ENCODE data around the gene SHH. TPM values are rescaled to one million over a fixed set of nuclear protein-coding genes. Genes with fewer than 3 reads are reported as not detected.

Gene SHH
- polyA plus RNA-seq, 1 donor from 2014 or later = 1.5 TPM

DNA sequence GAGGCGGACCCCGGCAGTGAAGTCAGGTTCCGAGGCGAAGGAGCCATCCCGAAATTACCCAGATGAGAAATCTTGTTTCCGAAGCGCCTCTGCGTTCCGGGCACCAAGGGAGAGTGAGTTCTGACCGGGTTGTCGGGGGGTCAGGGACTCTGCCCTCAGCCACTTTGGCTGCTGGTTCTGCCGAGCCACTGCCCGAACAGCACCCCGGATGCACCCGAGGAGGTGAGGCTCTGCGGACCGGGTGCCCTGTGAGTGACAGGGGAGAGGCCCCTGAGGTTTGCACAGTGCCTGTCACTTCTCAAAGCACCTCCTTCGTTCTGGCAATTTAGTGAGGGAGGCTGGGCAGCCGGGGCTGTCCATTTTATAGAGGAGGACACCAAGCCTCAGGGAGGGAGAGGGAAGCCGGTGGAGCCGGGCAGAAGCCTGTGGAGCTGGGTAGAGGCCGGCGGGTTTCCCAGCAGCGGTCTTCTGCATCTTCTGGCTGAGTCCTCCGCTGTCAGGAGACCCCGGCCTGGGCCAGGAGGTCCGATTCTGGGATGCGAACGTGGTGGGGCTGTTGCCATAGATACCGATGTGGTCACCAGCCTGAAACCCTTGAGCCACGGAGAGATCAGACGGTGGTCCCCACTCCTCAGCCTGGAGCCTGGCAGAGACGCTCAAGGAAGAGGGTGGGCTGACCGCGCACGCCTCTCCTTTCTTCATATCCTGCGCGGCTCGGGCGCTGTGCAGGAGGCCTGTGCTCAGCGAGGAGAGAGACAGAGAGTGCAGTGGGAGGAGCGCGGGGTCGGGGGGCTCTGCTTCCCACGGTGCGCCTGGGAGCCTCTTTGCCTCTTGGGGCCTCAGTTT is 18.9 kb upstream of the SHH start:
- Histone ChIP-seq H3K4me3 (ENCODE audit: low read length) (no peak overlapping the region), H3K27me3 (ENCODE audit: insufficient read depth, low read depth, low read length) (peaks cover 2% of the 10 kb centered on the region), H4K20me1 (ENCODE audit: insufficient read depth) (no peaks in the 10 kb centered on the region), H3K9ac (ENCODE audit: low read length) (no peak overlapping the region), H3K9me3 (ENCODE audit: low read length) (no peaks in the 10 kb centered on the region), H2AFZ (ENCODE audit: low read depth, low read length) (no peak overlapping the region), H3F3A (ENCODE audit: insufficient read depth, low read length, poor library complexity, severe bottlenecking) (no peaks in the 10 kb centered on the region), H3K9me2 (ENCODE audit: insufficient read depth, low read length) (no peaks in the 10 kb centered on the region), H3K27ac (ENCODE audit: low read length) (no peak overlapping the region), H3K79me2 (replicated peaks; ENCODE audit: insufficient read depth, low read length) (no peaks in the 10 kb centered on the region), H3K4me2 (ENCODE audit: low read length) (no peak overlapping the region), H3K36me3 (ENCODE audit: insufficient read depth, low read length) (no peaks in the 10 kb centered on the region)
- TF ChIP-seq EZH2 (IDR thresholded peaks at IDR 0.05; ENCODE audit: borderline replicate concordance, insufficient read depth, low read length, poor library complexity, severe bottlenecking) (no peak), RAD21 (conservative IDR thresholded peaks at IDR 0.05) (no peak), MXI1 (conservative IDR thresholded peaks at IDR 0.05; ENCODE audit: poor library complexity, severe bottlenecking) (no peak), SMC3 (conservative IDR thresholded peaks at IDR 0.05; ENCODE audit: poor library complexity) (no peak), POLR2AphosphoS5 (IDR thresholded peaks at IDR 0.05) (no peak), EP300 (conservative IDR thresholded peaks at IDR 0.05; ENCODE audit: poor library complexity, severe bottlenecking) (no peak), TAF1 (IDR thresholded peaks at IDR 0.05; ENCODE audit: low read depth) (no peak)
- TF ChIP-seq, protein P1, sequence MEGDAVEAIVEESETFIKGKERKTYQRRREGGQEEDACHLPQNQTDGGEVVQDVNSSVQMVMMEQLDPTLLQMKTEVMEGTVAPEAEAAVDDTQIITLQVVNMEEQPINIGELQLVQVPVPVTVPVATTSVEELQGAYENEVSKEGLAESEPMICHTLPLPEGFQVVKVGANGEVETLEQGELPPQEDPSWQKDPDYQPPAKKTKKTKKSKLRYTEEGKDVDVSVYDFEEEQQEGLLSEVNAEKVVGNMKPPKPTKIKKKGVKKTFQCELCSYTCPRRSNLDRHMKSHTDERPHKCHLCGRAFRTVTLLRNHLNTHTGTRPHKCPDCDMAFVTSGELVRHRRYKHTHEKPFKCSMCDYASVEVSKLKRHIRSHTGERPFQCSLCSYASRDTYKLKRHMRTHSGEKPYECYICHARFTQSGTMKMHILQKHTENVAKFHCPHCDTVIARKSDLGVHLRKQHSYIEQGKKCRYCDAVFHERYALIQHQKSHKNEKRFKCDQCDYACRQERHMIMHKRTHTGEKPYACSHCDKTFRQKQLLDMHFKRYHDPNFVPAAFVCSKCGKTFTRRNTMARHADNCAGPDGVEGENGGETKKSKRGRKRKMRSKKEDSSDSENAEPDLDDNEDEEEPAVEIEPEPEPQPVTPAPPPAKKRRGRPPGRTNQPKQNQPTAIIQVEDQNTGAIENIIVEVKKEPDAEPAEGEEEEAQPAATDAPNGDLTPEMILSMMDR (IDR thresholded peaks at IDR 0.05; ENCODE audit: poor library complexity, severe bottlenecking) = no peak
- TF ChIP-seq, protein P2, sequence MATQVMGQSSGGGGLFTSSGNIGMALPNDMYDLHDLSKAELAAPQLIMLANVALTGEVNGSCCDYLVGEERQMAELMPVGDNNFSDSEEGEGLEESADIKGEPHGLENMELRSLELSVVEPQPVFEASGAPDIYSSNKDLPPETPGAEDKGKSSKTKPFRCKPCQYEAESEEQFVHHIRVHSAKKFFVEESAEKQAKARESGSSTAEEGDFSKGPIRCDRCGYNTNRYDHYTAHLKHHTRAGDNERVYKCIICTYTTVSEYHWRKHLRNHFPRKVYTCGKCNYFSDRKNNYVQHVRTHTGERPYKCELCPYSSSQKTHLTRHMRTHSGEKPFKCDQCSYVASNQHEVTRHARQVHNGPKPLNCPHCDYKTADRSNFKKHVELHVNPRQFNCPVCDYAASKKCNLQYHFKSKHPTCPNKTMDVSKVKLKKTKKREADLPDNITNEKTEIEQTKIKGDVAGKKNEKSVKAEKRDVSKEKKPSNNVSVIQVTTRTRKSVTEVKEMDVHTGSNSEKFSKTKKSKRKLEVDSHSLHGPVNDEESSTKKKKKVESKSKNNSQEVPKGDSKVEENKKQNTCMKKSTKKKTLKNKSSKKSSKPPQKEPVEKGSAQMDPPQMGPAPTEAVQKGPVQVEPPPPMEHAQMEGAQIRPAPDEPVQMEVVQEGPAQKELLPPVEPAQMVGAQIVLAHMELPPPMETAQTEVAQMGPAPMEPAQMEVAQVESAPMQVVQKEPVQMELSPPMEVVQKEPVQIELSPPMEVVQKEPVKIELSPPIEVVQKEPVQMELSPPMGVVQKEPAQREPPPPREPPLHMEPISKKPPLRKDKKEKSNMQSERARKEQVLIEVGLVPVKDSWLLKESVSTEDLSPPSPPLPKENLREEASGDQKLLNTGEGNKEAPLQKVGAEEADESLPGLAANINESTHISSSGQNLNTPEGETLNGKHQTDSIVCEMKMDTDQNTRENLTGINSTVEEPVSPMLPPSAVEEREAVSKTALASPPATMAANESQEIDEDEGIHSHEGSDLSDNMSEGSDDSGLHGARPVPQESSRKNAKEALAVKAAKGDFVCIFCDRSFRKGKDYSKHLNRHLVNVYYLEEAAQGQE (IDR thresholded peaks at IDR 0.05; ENCODE audit: borderline replicate concordance) = no peak

- no peaks in the 10 kb centered on the region for H3K9me3 ChIP-seq (ENCODE audit: low read length)
- H3K79me2 ChIP-seq (replicated peaks; ENCODE audit: insufficient read depth, low read length) = no peaks in the 10 kb centered on the region
- H2AFZ ChIP-seq (ENCODE audit: low read depth, low read length) = no peak overlapping the region
- no peak overlapping the region for H3K4me2 ChIP-seq (ENCODE audit: low read length)
- H3K27ac ChIP-seq (ENCODE audit: low read length) = no peak overlapping the region
- TF ChIP-seq POLR2AphosphoS5 (IDR thresholded peaks at IDR 0.05) (no peak), EZH2 (IDR thresholded peaks at IDR 0.05; ENCODE audit: borderline replicate concordance, insufficient read depth, low read length, poor library complexity, severe bottlenecking) (no peak), RAD21 (conservative IDR thresholded peaks at IDR 0.05) (no peak)
- TF ChIP-seq, protein P1 (IDR thresholded peaks at IDR 0.05; ENCODE audit: poor library complexity, severe bottlenecking) = no peak
- TF ChIP-seq, protein P2 (IDR thresholded peaks at IDR 0.05; ENCODE audit: borderline replicate concordance) = no peak
- H3K9ac ChIP-seq (ENCODE audit: low read length) = no peak overlapping the region
- H3F3A ChIP-seq (ENCODE audit: insufficient read depth, low read length, poor library complexity, severe bottlenecking) = no peaks in the 10 kb centered on the region
- no peaks in the 10 kb centered on the region for H3K9me2 ChIP-seq (ENCODE audit: insufficient read depth, low read length)
- H3K4me3 ChIP-seq (ENCODE audit: low read length) = no peak overlapping the region
- peaks cover 2% of the 10 kb centered on the region for H3K27me3 ChIP-seq (ENCODE audit: insufficient read depth, low read depth, low read length)
- H4K20me1 ChIP-seq (ENCODE audit: insufficient read depth) = no peaks in the 10 kb centered on the region
- H3K36me3 ChIP-seq (ENCODE audit: insufficient read depth, low read length) = no peaks in the 10 kb centered on the region
These were observed 17.7 kb upstream of the SHH start for GRCh38 chr7:155829796-155830470.
